ENCODE data around the gene ENTPD7.

GRCh38 chr10:99671386-99671785, 12.1 kb downstream of the ENTPD7 start:
- TF ChIP-seq, protein P1, sequence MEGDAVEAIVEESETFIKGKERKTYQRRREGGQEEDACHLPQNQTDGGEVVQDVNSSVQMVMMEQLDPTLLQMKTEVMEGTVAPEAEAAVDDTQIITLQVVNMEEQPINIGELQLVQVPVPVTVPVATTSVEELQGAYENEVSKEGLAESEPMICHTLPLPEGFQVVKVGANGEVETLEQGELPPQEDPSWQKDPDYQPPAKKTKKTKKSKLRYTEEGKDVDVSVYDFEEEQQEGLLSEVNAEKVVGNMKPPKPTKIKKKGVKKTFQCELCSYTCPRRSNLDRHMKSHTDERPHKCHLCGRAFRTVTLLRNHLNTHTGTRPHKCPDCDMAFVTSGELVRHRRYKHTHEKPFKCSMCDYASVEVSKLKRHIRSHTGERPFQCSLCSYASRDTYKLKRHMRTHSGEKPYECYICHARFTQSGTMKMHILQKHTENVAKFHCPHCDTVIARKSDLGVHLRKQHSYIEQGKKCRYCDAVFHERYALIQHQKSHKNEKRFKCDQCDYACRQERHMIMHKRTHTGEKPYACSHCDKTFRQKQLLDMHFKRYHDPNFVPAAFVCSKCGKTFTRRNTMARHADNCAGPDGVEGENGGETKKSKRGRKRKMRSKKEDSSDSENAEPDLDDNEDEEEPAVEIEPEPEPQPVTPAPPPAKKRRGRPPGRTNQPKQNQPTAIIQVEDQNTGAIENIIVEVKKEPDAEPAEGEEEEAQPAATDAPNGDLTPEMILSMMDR (IDR thresholded peaks at IDR 0.05) = no peak
- no peak for TF ChIP-seq POLR2AphosphoS5 (IDR thresholded peaks at IDR 0.05)

All from upper lobe of left lung (tissue), 4 donors.